PC-3 (cell line): ENCODE measurements around the gene CCDC14.

Experiments used
- EZH2 ChIP-seq: fragments of 300-600 bp; sonication (generic); IDR thresholded peaks from one replicate; pipeline ENCODE4 v1.6.1; 2017; ENCODE audit warnings: antibody characterized with exemption, mild to moderate bottlenecking, low read length; ENCODE audit not compliant: unreplicated experiment
- EZH2phosphoT487 ChIP-seq: fragments of 300-600 bp; sonication (generic); IDR thresholded peaks from 2 replicates; pipeline ENCODE4 v1.6.1; 2018; ENCODE audit warnings: mild to moderate bottlenecking, antibody characterized with exemption, low read length, borderline replicate concordance
- TF ChIP-seq, protein P1 (sequence below): fragments of 300-600 bp; sonication (generic); conservative IDR thresholded peaks from 2 replicates; pipeline ENCODE4 v1.5.1; 2017; ENCODE audit warnings: antibody characterized with exemption, low read depth, mild to moderate bottlenecking, low read length

DNA sequence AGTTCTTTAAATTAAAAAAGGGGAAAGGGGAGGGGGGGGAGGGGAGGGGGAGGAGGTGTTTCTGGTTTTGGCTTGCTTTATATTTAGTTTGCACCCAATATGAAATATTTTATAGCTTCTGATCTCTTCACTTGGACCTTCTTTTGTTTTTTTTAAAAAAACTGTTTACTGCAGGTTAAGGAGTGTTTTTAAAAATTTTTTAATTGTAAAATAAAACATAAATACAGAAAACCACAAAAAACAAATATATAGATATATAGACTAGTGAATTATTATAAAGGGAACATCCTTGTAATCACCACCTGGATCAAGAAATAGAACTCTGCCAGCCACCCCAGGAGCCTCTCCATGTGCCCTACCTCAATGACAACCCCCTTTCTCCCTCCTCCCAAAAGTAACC is 76.0 kb downstream of the CCDC14 start:
- TF ChIP-seq, protein P1, sequence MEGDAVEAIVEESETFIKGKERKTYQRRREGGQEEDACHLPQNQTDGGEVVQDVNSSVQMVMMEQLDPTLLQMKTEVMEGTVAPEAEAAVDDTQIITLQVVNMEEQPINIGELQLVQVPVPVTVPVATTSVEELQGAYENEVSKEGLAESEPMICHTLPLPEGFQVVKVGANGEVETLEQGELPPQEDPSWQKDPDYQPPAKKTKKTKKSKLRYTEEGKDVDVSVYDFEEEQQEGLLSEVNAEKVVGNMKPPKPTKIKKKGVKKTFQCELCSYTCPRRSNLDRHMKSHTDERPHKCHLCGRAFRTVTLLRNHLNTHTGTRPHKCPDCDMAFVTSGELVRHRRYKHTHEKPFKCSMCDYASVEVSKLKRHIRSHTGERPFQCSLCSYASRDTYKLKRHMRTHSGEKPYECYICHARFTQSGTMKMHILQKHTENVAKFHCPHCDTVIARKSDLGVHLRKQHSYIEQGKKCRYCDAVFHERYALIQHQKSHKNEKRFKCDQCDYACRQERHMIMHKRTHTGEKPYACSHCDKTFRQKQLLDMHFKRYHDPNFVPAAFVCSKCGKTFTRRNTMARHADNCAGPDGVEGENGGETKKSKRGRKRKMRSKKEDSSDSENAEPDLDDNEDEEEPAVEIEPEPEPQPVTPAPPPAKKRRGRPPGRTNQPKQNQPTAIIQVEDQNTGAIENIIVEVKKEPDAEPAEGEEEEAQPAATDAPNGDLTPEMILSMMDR: no peak
- TF ChIP-seq EZH2 (no peak), EZH2phosphoT487 (no peak)
